Hematopoietic multipotent progenitor cell treated with erythropoietin and hydrocortisone succinate and interleukin-3 and kit ligand, for 8 days (in vitro differentiated cells): ENCODE measurements around the gene CCDC117.
"Not testable (repeated sequence)": the region's sequence is repeated elsewhere in the genome, so short reads cannot be mapped to it uniquely, and the experiment has no call there.

Experiments used
- DNase-seq: peaks from one replicate; pipeline ENCODE4 v3.0.0-alpha.2; 2015

The CCDC117 gene

GRCh38 chr22:28801845-28802594, 29.5 kb downstream of the CCDC117 start:
- DNase-seq: peak; percentile 88

- peak; percentile 73 for DNase-seq
Measured at GRCh38 chr22:28802595-28803123, 30.2 kb downstream of the CCDC117 start.

GRCh38 chr22:28805426-28805825, 32.9 kb downstream of the CCDC117 start:
- DNase-seq: not testable (repeated sequence)

- DNase-seq: no peak
Measured at GRCh38 chr22:28808716-28809355, 36.3 kb downstream of the CCDC117 start.

- peak; percentile 54 for DNase-seq
Measured at GRCh38 chr22:28810821-28811491, 38.5 kb downstream of the CCDC117 start.

- no peak for DNase-seq
Measured at GRCh38 chr22:28812516-28812915, 40.0 kb downstream of the CCDC117 start.

GRCh38 chr22:28813772-28814518, 41.5 kb downstream of the CCDC117 start:
- no peak for DNase-seq

GRCh38 chr22:28815111-28815510, 42.6 kb downstream of the CCDC117 start:
- DNase-seq: no peak

GRCh38 chr22:28815729-28816128, 43.2 kb downstream of the CCDC117 start:
- no peak for DNase-seq

GRCh38 chr22:28817064-28817463, 44.6 kb downstream of the CCDC117 start:
- DNase-seq: no peak

- DNase-seq: no peak
Measured at GRCh38 chr22:28817919-28818859, 45.7 kb downstream of the CCDC117 start.

- DNase-seq: no peak
Measured at GRCh38 chr22:28819253-28820096, 47.0 kb downstream of the CCDC117 start.

- no peak for DNase-seq
Measured at GRCh38 chr22:28820885-28821284, 48.4 kb downstream of the CCDC117 start.

- DNase-seq: no peak
Measured at GRCh38 chr22:28821452-28821851, 49.0 kb downstream of the CCDC117 start.

GRCh38 chr22:28822930-28823551, 50.5 kb downstream of the CCDC117 start:
- no peak for DNase-seq

GRCh38 chr22:28824455-28824854, 52.0 kb downstream of the CCDC117 start:
- not testable (repeated sequence) for DNase-seq

GRCh38 chr22:28826430-28826829, 53.9 kb downstream of the CCDC117 start:
- not testable (repeated sequence) for DNase-seq

GRCh38 chr22:28826921-28827320, 54.4 kb downstream of the CCDC117 start:
- DNase-seq: no peak

- DNase-seq: peak; percentile 82
Measured at GRCh38 chr22:28829358-28830181, 57.1 kb downstream of the CCDC117 start.
